ENCODE measurements around the gene CCNB1.
"Not testable (repeated sequence)": the region's sequence is repeated elsewhere in the genome, so short reads cannot be mapped to it uniquely, and the experiment has no call there.

CCNB1 gene

DNA sequence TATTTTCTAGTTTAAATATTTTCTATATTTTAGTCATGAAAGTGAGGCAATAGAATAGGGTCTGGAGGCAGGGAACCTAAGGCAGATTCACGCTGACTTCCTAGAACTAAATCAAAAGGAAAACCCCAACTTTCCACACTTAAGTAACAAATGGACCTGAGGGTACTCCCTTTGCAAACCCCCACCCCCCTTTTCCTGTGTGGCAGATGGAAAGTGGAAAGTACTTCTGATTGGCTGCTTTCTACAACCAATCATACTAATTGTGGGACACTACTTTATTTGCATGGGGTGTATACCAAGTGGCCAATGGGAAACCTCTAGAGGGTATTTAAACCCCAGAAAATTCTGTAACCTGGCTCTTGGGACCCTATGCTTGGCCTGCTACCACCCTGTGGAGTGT lies 17.7 kb downstream of the CCNB1 start:
- DNase-seq (ENCODE audit: low read depth in 2 of 2), result no peak

GRCh38 chr5:69187342-69187741 lies 20.4 kb downstream of the CCNB1 start:
- DNase-seq (ENCODE audit: low read depth in 2 of 2), result no peak

GRCh38 chr5:69188811-69189161 lies 21.8 kb downstream of the CCNB1 start:
- DNase-seq (ENCODE audit: low read depth in 2 of 2), result no peak

GRCh38 chr5:69189162-69190086 lies 22.5 kb downstream of the CCNB1 start, which contains the start of gene CENPH:
Gene CENPH, plus strand, starts transcription at chr5:69189583. Its CDS starts 52 bp downstream, at chr5:69189635.
- peak; percentile 85 to 93 for DNase-seq (ENCODE audit: low read depth in 2 of 2)

DNA sequence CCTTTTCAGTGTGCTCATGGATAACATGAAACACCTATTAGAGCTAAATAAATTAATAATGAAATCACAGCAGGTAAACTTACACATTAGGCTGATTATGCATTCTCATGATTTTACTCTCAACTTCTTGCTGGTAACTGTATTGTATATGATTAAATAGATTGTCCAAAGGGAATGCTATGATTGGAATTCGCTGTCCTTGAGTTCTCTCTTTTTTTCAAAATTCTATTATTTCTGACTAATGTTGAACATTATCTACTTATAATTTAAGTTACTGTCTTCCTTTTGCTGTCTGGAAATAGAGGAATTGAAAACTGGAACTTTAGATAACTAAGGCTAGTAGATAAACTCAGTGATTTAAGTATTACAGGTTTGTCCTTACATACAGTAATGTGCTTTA lies 35.5 kb downstream of the CCNB1 start:
- no peak for DNase-seq (ENCODE audit: low read depth in 2 of 2)

GRCh38 chr5:69206528-69207190 lies 39.7 kb downstream of the CCNB1 start:
- DNase-seq (ENCODE audit: low read depth in 2 of 2), result no peak

GRCh38 chr5:69209602-69210001 lies 42.7 kb downstream of the CCNB1 start:
- DNase-seq (ENCODE audit: low read depth in 2 of 2), result no peak

DNA sequence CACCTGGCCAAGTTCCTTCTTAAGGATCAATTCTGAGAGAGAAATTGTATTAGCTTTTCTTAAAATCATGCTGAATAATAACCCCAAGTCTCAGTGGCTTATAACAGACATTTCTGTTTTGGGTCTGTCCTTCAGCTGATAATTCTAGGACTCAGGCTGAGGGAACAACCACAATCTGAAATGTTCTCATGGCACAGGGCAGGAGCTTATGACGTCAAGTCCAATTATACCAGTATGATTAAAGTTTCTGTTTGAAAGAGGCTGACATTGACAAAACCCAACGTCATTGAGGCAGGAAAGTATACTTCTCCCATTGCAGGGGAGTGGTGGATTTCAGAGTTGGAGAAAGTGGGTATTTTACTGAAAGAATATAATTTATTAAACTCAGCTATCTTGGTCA lies 44.2 kb downstream of the CCNB1 start:
- no peak for DNase-seq (ENCODE audit: low read depth in 2 of 2)

DNA sequence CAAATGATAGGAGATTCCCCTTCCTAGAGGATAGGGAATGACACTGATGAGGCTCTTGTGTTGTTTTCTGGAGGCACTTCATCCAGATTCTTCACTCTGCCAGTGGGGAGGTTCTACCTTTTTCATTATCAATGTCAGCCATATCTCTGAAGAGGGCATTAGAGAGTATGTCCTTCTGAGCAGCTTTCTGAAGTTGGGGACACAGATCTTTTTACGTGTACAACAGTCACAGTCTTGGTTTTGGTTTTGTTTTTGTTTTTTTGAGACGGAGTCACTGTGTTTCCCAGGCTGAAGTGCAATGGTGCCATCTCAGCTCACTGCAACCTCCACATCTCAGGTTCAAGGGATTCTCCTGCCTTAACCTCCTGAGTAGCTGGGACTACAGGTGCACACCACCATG lies 45.1 kb downstream of the CCNB1 start:
- no peak for DNase-seq (ENCODE audit: low read depth in 2 of 2)

- DNase-seq (ENCODE audit: low read depth in 2 of 2), result no peak
Measured at GRCh38 chr5:69213513-69214215, 46.7 kb downstream of the CCNB1 start.

DNA sequence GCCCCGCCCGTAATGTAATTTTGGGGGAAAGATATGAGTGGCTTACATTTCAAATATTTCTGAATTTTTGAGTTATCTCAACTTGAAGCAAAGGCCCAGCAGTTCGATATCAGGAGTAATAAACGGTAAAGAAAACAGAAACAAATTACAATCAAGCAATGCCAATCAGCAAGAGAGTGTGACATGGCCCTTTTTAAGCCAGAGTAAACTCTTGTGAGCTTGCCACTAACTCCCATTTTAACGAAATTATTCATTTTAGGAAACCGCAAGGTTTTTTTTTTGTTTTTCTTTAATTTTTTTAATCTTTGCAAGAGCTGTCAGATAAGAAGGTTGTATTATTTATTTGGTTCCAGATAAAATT lies 50.2 kb downstream of the CCNB1 start:
- DNase-seq (ENCODE audit: low read depth in 2 of 2), result no peak

- DNase-seq (ENCODE audit: low read depth in 2 of 2), result peak; percentile 86 to 98
Measured at GRCh38 chr5:69217548-69218526, 50.9 kb downstream of the CCNB1 start.

DNA sequence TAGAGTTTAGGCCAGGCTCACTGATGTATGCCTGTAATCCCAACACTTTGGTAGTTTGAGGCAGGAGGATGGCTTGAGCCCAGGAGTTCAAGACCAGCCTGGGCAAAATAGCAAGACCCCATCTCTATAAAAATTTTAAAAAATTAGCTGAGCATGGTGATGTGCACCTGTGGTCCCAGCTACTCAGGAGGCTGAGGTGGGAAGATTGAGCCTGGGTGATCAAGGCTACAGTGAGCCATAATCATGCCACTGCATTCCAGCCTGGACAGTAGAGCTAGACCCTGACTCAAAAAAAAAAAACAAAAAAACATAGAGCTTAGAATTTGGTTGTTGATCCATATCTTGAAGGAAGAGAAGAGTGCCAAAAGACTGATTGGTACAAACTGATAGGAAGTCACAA lies 53.0 kb downstream of the CCNB1 start:
- no peak for DNase-seq (ENCODE audit: low read depth in 2 of 2)

DNA sequence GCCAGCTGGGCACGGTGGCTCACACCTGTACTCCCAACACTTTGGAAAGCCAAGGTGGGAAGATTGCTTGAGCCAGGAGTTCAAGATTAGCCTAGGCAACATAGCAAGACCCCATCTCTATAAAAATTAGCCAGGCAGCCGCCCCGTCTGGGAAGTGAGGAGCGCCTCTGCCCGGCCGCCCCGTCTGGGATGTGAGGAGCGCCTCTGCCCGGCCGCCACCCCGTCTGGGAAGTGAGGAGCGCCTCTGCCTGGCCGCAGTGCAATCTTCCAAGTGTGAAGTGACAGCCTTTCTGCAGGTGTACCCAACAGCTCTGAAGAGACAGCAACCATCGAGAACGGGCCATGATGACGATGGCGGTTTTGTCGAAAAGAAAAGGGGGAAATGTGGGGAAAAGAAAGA lies 53.4 kb downstream of the CCNB1 start:
- DNase-seq (ENCODE audit: low read depth in 2 of 2), result not testable (repeated sequence)

DNA sequence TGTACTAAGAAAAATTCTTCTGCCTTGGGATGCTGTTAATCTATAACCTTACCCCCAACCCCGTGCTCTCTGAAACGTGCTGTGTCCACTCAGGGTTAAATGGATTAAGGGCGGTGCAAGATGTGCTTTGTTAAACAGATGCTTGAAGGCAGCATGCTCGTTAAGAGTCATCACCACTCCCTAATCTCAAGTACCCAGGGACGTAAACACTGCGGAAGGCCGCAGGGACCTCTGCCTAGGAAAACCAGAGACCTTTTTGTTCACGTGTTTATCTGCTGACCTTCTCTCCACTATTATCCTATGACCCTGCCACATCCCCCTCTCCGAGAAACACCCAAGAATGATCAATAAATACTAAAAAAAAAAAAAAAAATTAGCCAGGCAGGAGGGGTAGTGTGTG lies 53.9 kb downstream of the CCNB1 start:
- not testable (repeated sequence) for DNase-seq (ENCODE audit: low read depth in 2 of 2)

- DNase-seq (ENCODE audit: low read depth in 2 of 2), result no peak
Measured at GRCh38 chr5:69224520-69224919, 57.6 kb downstream of the CCNB1 start.

- no peak for DNase-seq (ENCODE audit: low read depth in 2 of 2)
Measured at GRCh38 chr5:69225860-69226259, 58.9 kb downstream of the CCNB1 start.

All from stimulated activated CD4-positive, alpha-beta T cell treated with anti-CD3 and anti-CD28 coated beads, Interleukin-12 subunit alpha, Interleukin-12 subunit beta, amount 100 ng/mL, for 24 hours (primary cell).